GM23338 (cell line): Measurements from ENCODE around the gene GRIA4.

Experiments
- CREB1 ChIP-seq: fragments of 250-450 bp; sonication (Bioruptor Pico); IDR thresholded peaks from 2 replicates; pipeline ENCODE4 v1.5.0; 2020; ENCODE audit warnings: low read depth, mild to moderate bottlenecking, moderate library complexity
- CTCF ChIP-seq, 2 experiments: fragments of 200-600 bp in 1 of 2; sonication (generic) in 1 of 2; conservative IDR thresholded peaks; 2 replicates each; pipeline versions ENCODE4 v1.5.1 to v1.6.1; 2016 to 2017; ENCODE audit warnings: antibody characterized with exemption in 2 of 2, low read depth in 2 of 2, mild to moderate bottlenecking in 2 of 2, moderate library complexity in 1 of 2
- ETS1 ChIP-seq: IDR thresholded peaks from 2 replicates; pipeline ENCODE4 v1.6.1; 2016; ENCODE audit warnings: antibody characterized with exemption
- EZH2 ChIP-seq: fragments of 200-600 bp; sonication (generic); IDR thresholded peaks from one replicate; pipeline ENCODE4 v1.8.0; 2017; ENCODE audit warnings: antibody characterized with exemption, mild to moderate bottlenecking, low read depth; ENCODE audit not compliant: unreplicated experiment
- EZH2phosphoT487 ChIP-seq: fragments of 200-600 bp; sonication (generic); IDR thresholded peaks from one replicate; pipeline ENCODE4 v1.8.1; 2018; ENCODE audit warnings: antibody characterized with exemption; ENCODE audit not compliant: unreplicated experiment
- JUNB ChIP-seq: IDR thresholded peaks from one replicate; pipeline ENCODE4 v1.6.1; 2016; ENCODE audit warnings: antibody characterized with exemption; ENCODE audit not compliant: unreplicated experiment
- NANOG ChIP-seq: IDR thresholded peaks from 2 replicates; pipeline ENCODE4 v1.6.1; 2016; ENCODE audit warnings: antibody characterized with exemption, borderline replicate concordance
- POLR2AphosphoS5 ChIP-seq: IDR thresholded peaks from 2 replicates; pipeline ENCODE4 v1.6.1; 2016; ENCODE audit warnings: antibody characterized with exemption, low read depth
- REST ChIP-seq: IDR thresholded peaks from one replicate; pipeline ENCODE4 v1.6.1; 2018; ENCODE audit warnings: antibody characterized with exemption; ENCODE audit not compliant: unreplicated experiment
- STAT1 ChIP-seq: IDR thresholded peaks from one replicate; pipeline ENCODE4 v1.6.1; 2016; ENCODE audit warnings: antibody characterized with exemption; ENCODE audit not compliant: unreplicated experiment
- ZNF114 ChIP-seq: fragments of 250-450 bp; sonication (Bioruptor Pico); IDR thresholded peaks from 2 replicates; pipeline ENCODE4 v1.5.0; 2020; ENCODE audit warnings: mild to moderate bottlenecking, moderate library complexity
- ZNF331 ChIP-seq: fragments of 250-450 bp; sonication (Bioruptor Pico); IDR thresholded peaks from 2 replicates; pipeline ENCODE4 v1.5.0; 2020; ENCODE audit warnings: low read depth, mild to moderate bottlenecking, moderate library complexity
- ZNF462 ChIP-seq: fragments of 250-450 bp; sonication (Bioruptor Pico); IDR thresholded peaks from 2 replicates; pipeline ENCODE4 v1.5.0; 2020; ENCODE audit warnings: mild to moderate bottlenecking, moderate library complexity

GRCh38 chr11:105780781-105781525 is 171.1 kb downstream of the GRIA4 start:
- TF ChIP-seq EZH2, result no peak
- no peak for TF ChIP-seq REST
- no peak for TF ChIP-seq CTCF (conservative IDR thresholded peaks at IDR 0.05; ENCODE audit: low read depth in 2 of 2)
- no peak for TF ChIP-seq ETS1
- TF ChIP-seq CREB1, result no peak
- no peak for TF ChIP-seq EZH2phosphoT487
- no peak for TF ChIP-seq ZNF331
- no peak for TF ChIP-seq POLR2AphosphoS5
- TF ChIP-seq JUNB, result no peak
- TF ChIP-seq NANOG, result no peak
- TF ChIP-seq STAT1, result no peak
- no peak for TF ChIP-seq ZNF114 (CRISPR knock-in tag)
- TF ChIP-seq ZNF462 (CRISPR knock-in tag), result no peak
